ENCODE data around the gene CLASRP.

DNA sequence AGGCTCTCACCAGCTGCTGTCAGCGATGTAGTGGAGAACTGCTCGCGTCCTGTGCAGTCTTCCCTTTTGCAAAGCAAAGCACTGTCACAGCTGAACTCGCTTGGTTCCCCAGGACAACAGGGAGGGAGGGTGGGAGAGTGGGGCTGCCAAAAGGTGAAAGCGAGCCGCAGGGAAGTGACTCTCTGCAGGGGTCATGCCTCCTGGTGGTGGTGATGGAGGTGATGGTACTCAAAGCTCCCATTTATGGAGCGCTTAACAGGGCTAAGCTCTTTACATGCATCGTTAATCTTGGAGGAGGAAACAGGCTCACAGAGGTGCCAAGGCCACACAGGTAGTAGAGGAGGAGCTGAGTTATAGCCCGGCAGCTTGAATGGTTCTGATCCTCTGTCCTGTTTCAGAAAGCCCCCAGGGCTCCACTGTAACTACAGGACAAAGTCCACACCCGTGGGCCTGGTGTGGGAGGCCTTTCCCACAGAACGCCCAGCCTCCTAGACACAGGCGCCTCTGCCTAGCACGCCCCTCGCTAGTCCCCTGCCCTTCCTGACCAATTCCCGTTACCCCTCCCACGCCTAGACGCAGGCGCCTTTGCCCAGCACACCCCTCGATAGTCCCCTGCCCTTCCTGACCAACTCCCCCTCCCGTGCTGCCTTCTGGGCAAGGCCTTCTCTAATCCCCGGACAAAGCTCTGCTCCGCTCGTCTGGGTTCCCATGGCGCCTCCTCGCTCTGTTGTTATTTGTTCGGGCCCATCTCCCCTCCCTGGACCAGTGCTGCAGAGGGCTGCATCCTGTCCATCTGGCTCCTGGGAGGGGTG lies 64.9 kb downstream of the CLASRP start:
- peak in 3 of 6 experiments; percentile 8 to 23 (median 21) for TF ChIP-seq CTCF (IDR thresholded peaks at IDR 0.05)
- TF ChIP-seq POLR2A (IDR thresholded peaks at IDR 0.05), result no peak
